ENCODE measurements around the gene ENOSF1.

The ENOSF1 gene

DNA sequence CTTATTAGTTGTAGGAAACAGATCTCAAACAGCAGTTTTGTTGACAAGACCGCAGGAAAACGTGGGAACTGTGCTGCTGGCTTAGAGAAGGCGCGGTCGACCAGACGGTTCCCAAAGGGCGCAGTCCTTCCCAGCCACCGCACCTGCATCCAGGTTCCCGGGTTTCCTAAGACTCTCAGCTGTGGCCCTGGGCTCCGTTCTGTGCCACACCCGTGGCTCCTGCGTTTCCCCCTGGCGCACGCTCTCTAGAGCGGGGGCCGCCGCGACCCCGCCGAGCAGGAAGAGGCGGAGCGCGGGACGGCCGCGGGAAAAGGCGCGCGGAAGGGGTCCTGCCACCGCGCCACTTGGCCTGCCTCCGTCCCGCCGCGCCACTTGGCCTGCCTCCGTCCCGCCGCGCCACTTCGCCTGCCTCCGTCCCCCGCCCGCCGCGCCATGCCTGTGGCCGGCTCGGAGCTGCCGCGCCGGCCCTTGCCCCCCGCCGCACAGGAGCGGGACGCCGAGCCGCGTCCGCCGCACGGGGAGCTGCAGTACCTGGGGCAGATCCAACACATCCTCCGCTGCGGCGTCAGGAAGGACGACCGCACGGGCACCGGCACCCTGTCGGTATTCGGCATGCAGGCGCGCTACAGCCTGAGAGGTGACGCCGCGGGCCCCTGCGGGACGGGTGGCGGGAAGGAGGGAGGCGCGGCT, 55.0 kb downstream of the ENOSF1 start, which contains the start of gene TYMS:
TSS of gene TYMS (plus strand) at position 343 of the 690 bp plus-strand sequence. CDS start at position 433, 90 bp downstream.
- peaks cover 29% of the 10 kb centered on the region for H4K20me1 ChIP-seq (ENCODE audit: insufficient read depth, low read length)
- ATAC-seq (ENCODE audit: insufficient read depth, low read depth) = peak; percentile 80
- peak within 1 kb of the TSS; percentile 73 for H3K4me2 ChIP-seq (ENCODE audit: insufficient read depth, low read length)
- peak within 1 kb of the TSS; percentile 82 for H2AFZ ChIP-seq (ENCODE audit: low read depth, low read length)
- peak within 1 kb of the TSS; percentile 49 to 81 for H3K4me3 ChIP-seq (ENCODE audit: low read depth in 1 of 2, low read length in 2 of 2)
- H3K27me3 ChIP-seq (ENCODE audit: insufficient read depth, low read length, poor library complexity) = no peaks in the 10 kb centered on the region
- H3K79me2 ChIP-seq (ENCODE audit: insufficient read depth, low read length) = peaks cover 71% of the 10 kb centered on the region
- no peak for TF ChIP-seq EZH2 (IDR thresholded peaks at IDR 0.05; ENCODE audit: borderline replicate concordance, low read depth, low read length, severe bottlenecking)
- TF ChIP-seq, protein P1, sequence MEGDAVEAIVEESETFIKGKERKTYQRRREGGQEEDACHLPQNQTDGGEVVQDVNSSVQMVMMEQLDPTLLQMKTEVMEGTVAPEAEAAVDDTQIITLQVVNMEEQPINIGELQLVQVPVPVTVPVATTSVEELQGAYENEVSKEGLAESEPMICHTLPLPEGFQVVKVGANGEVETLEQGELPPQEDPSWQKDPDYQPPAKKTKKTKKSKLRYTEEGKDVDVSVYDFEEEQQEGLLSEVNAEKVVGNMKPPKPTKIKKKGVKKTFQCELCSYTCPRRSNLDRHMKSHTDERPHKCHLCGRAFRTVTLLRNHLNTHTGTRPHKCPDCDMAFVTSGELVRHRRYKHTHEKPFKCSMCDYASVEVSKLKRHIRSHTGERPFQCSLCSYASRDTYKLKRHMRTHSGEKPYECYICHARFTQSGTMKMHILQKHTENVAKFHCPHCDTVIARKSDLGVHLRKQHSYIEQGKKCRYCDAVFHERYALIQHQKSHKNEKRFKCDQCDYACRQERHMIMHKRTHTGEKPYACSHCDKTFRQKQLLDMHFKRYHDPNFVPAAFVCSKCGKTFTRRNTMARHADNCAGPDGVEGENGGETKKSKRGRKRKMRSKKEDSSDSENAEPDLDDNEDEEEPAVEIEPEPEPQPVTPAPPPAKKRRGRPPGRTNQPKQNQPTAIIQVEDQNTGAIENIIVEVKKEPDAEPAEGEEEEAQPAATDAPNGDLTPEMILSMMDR (IDR thresholded peaks at IDR 0.05; ENCODE audit: borderline replicate concordance, extremely low read depth, low read length, poor library complexity, severe bottlenecking) = peak; percentile 28
- H3K9ac ChIP-seq (ENCODE audit: low read depth, low read length) = peak within 1 kb of the TSS; percentile 93
- H3K36me3 ChIP-seq (ENCODE audit: insufficient read depth, low read length) = peaks cover 49% of the 10 kb centered on the region
- peak within 1 kb of the TSS; percentile 95 for H3K27ac ChIP-seq (ENCODE audit: low read length)
- no peaks in the 10 kb centered on the region for H3K9me3 ChIP-seq (ENCODE audit: insufficient read depth, low read length, severe bottlenecking)
- DNase-seq = peak; percentile 89
- peaks cover 52% of the 10 kb centered on the region for H3K4me1 ChIP-seq (ENCODE audit: insufficient read depth, low read length)

DNA sequence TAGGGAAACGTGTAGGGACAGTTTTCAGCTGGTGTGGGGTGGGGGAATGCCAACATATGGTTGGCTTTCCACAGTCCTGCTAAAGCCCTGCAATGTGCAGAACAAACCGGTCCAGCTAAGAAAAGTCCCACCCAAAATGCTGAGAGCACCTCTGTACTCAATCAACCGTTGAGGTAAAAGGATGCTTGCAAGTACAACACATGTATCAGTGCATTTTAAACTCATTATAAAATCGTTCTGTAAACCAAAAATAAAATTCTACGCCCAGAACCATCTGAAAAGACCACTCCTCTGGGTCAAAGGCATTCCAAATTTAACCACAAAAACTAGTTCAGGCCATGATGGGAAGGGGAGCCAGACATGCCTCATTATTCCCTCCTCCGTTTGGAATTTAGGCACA, 57.0 kb downstream of the ENOSF1 start:
- Histone ChIP-seq H3K27me3 (ENCODE audit: insufficient read depth, low read length, poor library complexity) (no peaks in the 10 kb centered on the region), H3K9ac (ENCODE audit: low read depth, low read length) (no peak overlapping the region), H3K4me3 (ENCODE audit: low read depth in 1 of 2, low read length in 2 of 2) (no peak overlapping the region)

DNA sequence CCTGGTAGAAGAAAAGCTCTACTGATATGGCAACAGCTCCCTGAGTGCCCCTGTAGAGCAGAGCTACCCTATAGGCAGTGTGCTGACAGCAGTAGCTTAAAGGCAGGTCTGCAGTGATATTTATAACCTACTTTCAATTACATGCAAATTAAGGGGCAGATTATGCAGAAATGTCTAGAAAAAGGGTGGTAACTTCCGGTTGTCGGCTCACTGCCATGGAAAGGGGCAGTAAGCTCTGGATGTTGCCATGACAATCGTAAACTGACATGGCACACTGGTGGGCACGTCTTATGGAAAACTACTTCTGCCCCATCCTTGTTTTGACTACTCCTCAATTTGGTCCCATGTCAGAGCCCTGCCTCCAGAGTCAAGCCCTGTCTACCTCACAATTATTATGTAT, 57.8 kb downstream of the ENOSF1 start:
- no peak overlapping the region for H3K9ac ChIP-seq (ENCODE audit: low read depth, low read length)
- H3K27me3 ChIP-seq (ENCODE audit: insufficient read depth, low read length, poor library complexity) = no peaks in the 10 kb centered on the region
- ATAC-seq (ENCODE audit: insufficient read depth, low read depth) (no peak), DNase-seq (no peak)
- no peak overlapping the region for H2AFZ ChIP-seq (ENCODE audit: low read depth, low read length)
- H3K27ac ChIP-seq (ENCODE audit: low read length) = no peak overlapping the region
- H3K4me2 ChIP-seq (ENCODE audit: insufficient read depth, low read length) = no peak overlapping the region
- H3K4me3 ChIP-seq (ENCODE audit: low read depth in 1 of 2, low read length in 2 of 2) = no peak overlapping the region
- peaks cover 6% of the 10 kb centered on the region; the same call in 1 of the 2 replicates for H4K20me1 ChIP-seq (ENCODE audit: insufficient read depth, low read length)
- H3K36me3 ChIP-seq (ENCODE audit: insufficient read depth, low read length) = peaks cover 20% of the 10 kb centered on the region
- TF ChIP-seq, protein P1 (IDR thresholded peaks at IDR 0.05; ENCODE audit: borderline replicate concordance, extremely low read depth, low read length, poor library complexity, severe bottlenecking) = no peak
- no peak for TF ChIP-seq EZH2 (IDR thresholded peaks at IDR 0.05; ENCODE audit: borderline replicate concordance, low read depth, low read length, severe bottlenecking)
- peaks cover 46% of the 10 kb centered on the region for H3K4me1 ChIP-seq (ENCODE audit: insufficient read depth, low read length)
- H3K9me3 ChIP-seq (ENCODE audit: insufficient read depth, low read length, severe bottlenecking) = no peaks in the 10 kb centered on the region
- peaks cover 48% of the 10 kb centered on the region for H3K79me2 ChIP-seq (ENCODE audit: insufficient read depth, low read length)

More for the DNA sequence above, 57.0 kb downstream of the ENOSF1 start:
- Histone ChIP-seq H3K9me3 (ENCODE audit: insufficient read depth, low read length, severe bottlenecking) (no peaks in the 10 kb centered on the region), H4K20me1 (ENCODE audit: insufficient read depth, low read length) (peaks cover 14% of the 10 kb centered on the region; the same call in 1 of the 2 replicates), H3K36me3 (ENCODE audit: insufficient read depth, low read length) (peaks cover 29% of the 10 kb centered on the region), H3K4me2 (ENCODE audit: insufficient read depth, low read length) (peak overlapping the region; percentile 73), H3K27ac (ENCODE audit: low read length) (no peak overlapping the region), H2AFZ (ENCODE audit: low read depth, low read length) (no peak overlapping the region), H3K79me2 (ENCODE audit: insufficient read depth, low read length) (peaks cover 57% of the 10 kb centered on the region), H3K4me1 (ENCODE audit: insufficient read depth, low read length) (peaks cover 46% of the 10 kb centered on the region)
- DNase-seq (no peak), ATAC-seq (ENCODE audit: insufficient read depth, low read depth) (no peak)
- TF ChIP-seq, protein P1 (IDR thresholded peaks at IDR 0.05; ENCODE audit: borderline replicate concordance, extremely low read depth, low read length, poor library complexity, severe bottlenecking) = no peak
- no peak for TF ChIP-seq EZH2 (IDR thresholded peaks at IDR 0.05; ENCODE audit: borderline replicate concordance, low read depth, low read length, severe bottlenecking)
